HepG2 (cell line): ENCODE results near the gene NBEA. TPM values are rescaled to one million over a fixed set of nuclear protein-coding genes. Genes with fewer than 3 reads are reported as not detected.

Source experiments
- ATAC-seq: fragments of 200-7000 bp; cut with Tn5 transposase; 3 replicates; pipeline ENCODE4 v1.9.1; 2020; ENCODE audit warnings: mild to moderate bottlenecking, moderate library complexity
- BruUV-seq: library from RNA; stranded (reverse); fragments of 400-500 nt; replicated peaks from 2 replicates; lab custom pipeline; 2021; lab: Mats Ljungman, UMichigan
- CTCF ChIA-PET: fragments of 300-600 bp; formaldehyde crosslinking; extraction: SDS; loops from one replicate; lab custom pipeline; 2021; ENCODE audit warnings: low total read pairs, inconsistent platforms, low intra/inter-chr PET ratio; lab: Yijun Ruan, JAX
- POLR2A ChIA-PET: fragments of 350-600 bp; sonication (Branson Sonifier 250); formaldehyde crosslinking; loops from one replicate; lab custom pipeline; 2020; ENCODE audit warnings: antibody characterized with exemption, inconsistent platforms; lab: Yijun Ruan, JAX
- DNase-seq: peaks from one replicate; pipeline ENCODE4 v3.0.0-alpha.2; 2015; ENCODE audit warnings: low spot score
- FAIRE-seq: peaks from 3 replicates; lab custom pipeline; 2011; peaks lifted over from hg19 to GRCh38; lab: Jason Lieb, UNC
- H2AFZ ChIP-seq: one replicate; pipeline ENCODE4 v1.6.1; 2011; ENCODE audit warnings: low read length, inconsistent platforms
- H3K27ac ChIP-seq: fragments of 300-600 bp; 3 replicates; pipeline ENCODE4 v1.8.0; 2011; ENCODE audit warnings: mixed run types, mild to moderate bottlenecking, mixed read lengths, low read length, inconsistent platforms; ENCODE audit not compliant: insufficient read depth; ENCODE audit errors: extremely low read length
- H3K27me3 ChIP-seq, 2 experiments: fragments of 200-600 bp in 1 of 2; 2 replicates in 1 of 2; 3 replicates in 1 of 2; pipeline versions ENCODE4 v1.6.0 to v1.8.0; 2011; ENCODE audit warnings: low read length in 2 of 2, mild to moderate bottlenecking in 2 of 2, moderate library complexity in 2 of 2, inconsistent platforms in 1 of 2; ENCODE audit not compliant: insufficient read depth in 2 of 2, control insufficient read depth in 1 of 2
- H3K36me3 ChIP-seq, 2 experiments: fragments of 200-600 bp in 1 of 2; replicated peaks in 1 of 2; 2 replicates in 1 of 2; 3 replicates in 1 of 2; pipeline versions ENCODE4 v1.5.1 to v1.8.0; 2011; ENCODE audit warnings: low read length in 2 of 2, inconsistent platforms in 1 of 2; ENCODE audit not compliant: insufficient read depth in 2 of 2, control insufficient read depth in 1 of 2
- H3K4me1 ChIP-seq: 2 replicates; pipeline ENCODE4 v1.5.1; 2012; ENCODE audit warnings: low read length, inconsistent platforms; ENCODE audit not compliant: insufficient read depth
- H3K4me2 ChIP-seq: 2 replicates; pipeline ENCODE4 v1.6.0; 2011; ENCODE audit warnings: low read depth, low read length, inconsistent platforms
- H3K4me3 ChIP-seq, 3 experiments: fragments of 200-600 bp in 1 of 3; sonication (generic), shearing (Covaris generic) in 1 of 3; replicated peaks in 1 of 3; 2 replicates each; pipeline ENCODE4 v1.5.1; 2011 to 2016; ENCODE audit warnings: low read length in 3 of 3, inconsistent platforms in 2 of 3, low read depth in 2 of 3, mild to moderate bottlenecking in 2 of 3, control low read depth in 1 of 3, mixed read lengths in 1 of 3; ENCODE audit not compliant: insufficient read depth in 1 of 3
- H3K79me2 ChIP-seq: one replicate; pipeline ENCODE4 v1.6.1; 2011; ENCODE audit warnings: low read length, inconsistent platforms; ENCODE audit not compliant: insufficient read depth
- H3K9ac ChIP-seq: 2 replicates; pipeline ENCODE4 v1.6.0; 2011; ENCODE audit warnings: mild to moderate bottlenecking, low read depth, low read length, inconsistent platforms; ENCODE audit not compliant: insufficient read depth
- H3K9me3 ChIP-seq: 2 replicates; pipeline ENCODE4 v1.5.1; 2012; ENCODE audit warnings: mild to moderate bottlenecking, low read length
- H4K20me1 ChIP-seq: 2 replicates; pipeline ENCODE4 v1.6.0; 2011; ENCODE audit warnings: inconsistent platforms, mild to moderate bottlenecking, low read length, moderate library complexity; ENCODE audit not compliant: insufficient read depth
- DNMT1 ChIP-seq: sonication (generic); formaldehyde crosslinking; IDR thresholded peaks from 2 replicates; pipeline ENCODE4 v1.5.1; 2020; ENCODE audit warnings: mild to moderate bottlenecking, missing genetic modification reagents
- ESRRA ChIP-seq: sonication (generic); formaldehyde crosslinking; IDR thresholded peaks from 2 replicates; pipeline ENCODE4 v1.5.1; 2020; ENCODE audit warnings: mild to moderate bottlenecking, low read depth, missing genetic modification reagents
- FOXM1 ChIP-seq: sonication (generic); formaldehyde crosslinking; IDR thresholded peaks from 2 replicates; pipeline ENCODE4 v1.5.0; 2020; ENCODE audit warnings: missing genetic modification reagents
- GMEB1 ChIP-seq: sonication (generic); formaldehyde crosslinking; IDR thresholded peaks from 2 replicates; pipeline ENCODE4 v1.5.1; 2020; ENCODE audit warnings: missing genetic modification reagents, mild to moderate bottlenecking, borderline replicate concordance
- NR2C2 ChIP-seq: sonication (generic); formaldehyde crosslinking; IDR thresholded peaks from 2 replicates; pipeline ENCODE4 v1.4.0; 2020; ENCODE audit warnings: missing genetic modification reagents, mild to moderate bottlenecking, moderate library complexity, borderline replicate concordance
- STAG1 ChIP-seq: sonication (generic); formaldehyde crosslinking; IDR thresholded peaks from 2 replicates; pipeline ENCODE4 v1.4.0; 2020; ENCODE audit warnings: missing genetic modification reagents
- ZIK1 ChIP-seq: sonication (generic); formaldehyde crosslinking; IDR thresholded peaks from 2 replicates; pipeline ENCODE4 v1.5.0; 2020; ENCODE audit warnings: mild to moderate bottlenecking, low read depth, missing genetic modification reagents, borderline replicate concordance
- ZNF224 ChIP-seq: sonication (generic); formaldehyde crosslinking; IDR thresholded peaks from 2 replicates; pipeline ENCODE4 v1.5.0; 2020; ENCODE audit warnings: mild to moderate bottlenecking, missing genetic modification reagents
- ZNF432 ChIP-seq: sonication (generic); formaldehyde crosslinking; IDR thresholded peaks from 2 replicates; pipeline ENCODE4 v1.5.0; 2020; ENCODE audit warnings: missing genetic modification reagents, mild to moderate bottlenecking, borderline replicate concordance
- ZNF549 ChIP-seq: sonication (generic); formaldehyde crosslinking; IDR thresholded peaks from 2 replicates; pipeline ENCODE4 v1.5.0; 2020; ENCODE audit warnings: missing genetic modification reagents
- WGBS: methylation state at CpG from one replicate; pipeline ENCODE4 v1.1.6; 2017; ENCODE audit warnings: low lambda C conversion rate; 5-methylcytosine and 5-hydroxymethylcytosine counted together
- in situ Hi-C: cut with HindIII; loops from 2 replicates; pipeline ENCODE4 v1.10.0; 2017; ENCODE audit warnings: low pct_unique_long_range_greater_than_20kb; ENCODE audit not compliant: extremely low pct_ligation_motif_present
- intact Hi-C: fragments of 100-400 bp; cut with micrococcal nuclease; formaldehyde crosslinking; loops from one replicate; pipeline ENCODE4 v1.10.0; 2022; ENCODE audit not compliant: unreplicated experiment
- polyA plus RNA-seq, 8 experiments: library from polyadenylated mRNA; depleted of rRNA in 3 of 8; stranded (reverse) in 7 of 8; unstranded in 1 of 8; fragments of >200 nt; fragmentation: Illumina TruSeq in 4 of 8; extraction: Trizol in 4 of 8; gene quantifications; 2 replicates each; pipeline versions ENCODE4 v1.2.1 to v1.2.3, GENCODE V29; 2011 to 2016; ENCODE audit warnings: low read depth in 4 of 8, missing spikeins in 1 of 8, mixed read lengths in 1 of 8; ENCODE audit not compliant: insufficient read depth in 1 of 8
- total RNA-seq, 5 experiments: library from RNA; depleted of rRNA; stranded (reverse); fragments of >200 nt; fragmentation: Illumina TruSeq; extraction: Trizol; gene quantifications; 2 replicates each; pipeline ENCODE4 v1.2.3, GENCODE V29; 2016; ENCODE audit warnings: low read depth in 1 of 5

Gene NBEA
- total and polyA plus RNA-seq, 2 of the 13 experiments (the other 11 are each of a cell fraction or from before 2014, with no cell fraction given), result 2.7 to 2.8 TPM

- ChIA-PET POLR2A (no interaction called here), CTCF (no interaction called here)
- Histone ChIP-seq H3K9me3 (no peaks in the 10 kb centered on the region), H4K20me1 (no peaks in the 10 kb centered on the region), H3K4me1 (peaks cover 7% of the 10 kb centered on the region; the same call in 1 of the 2 replicates), H3K4me3 (no peak overlapping the region), H3K27ac (no peak overlapping the region), H3K36me3 (no peaks in the 10 kb centered on the region), H3K9ac (no peak overlapping the region), H3K79me2 (no peaks in the 10 kb centered on the region), H3K4me2 (no peak overlapping the region)
- FAIRE-seq, result no peak
- DNase-seq, result no peak
- WGBS, result 22% methylated on average over 5 of the region's 15 CpGs
- BruUV-seq, result no TSS peak
- in situ Hi-C loops, result no loop called here
- intact Hi-C loops, result no loop called here
- TF ChIP-seq STAG1 (CRISPR knock-in tag) (no peak), NR2C2 (CRISPR knock-in tag) (no peak)
- TF ChIP-seq, all 625 proteins: peak for 0
- ATAC-seq, result no peak
- no peak overlapping the region for H2AFZ ChIP-seq
- peaks cover 0 to 18% of the 10 kb centered on the region in 2 experiments; a peak in 2 of 5 replicates for H3K27me3 ChIP-seq
Observed at GRCh38 chr13:35695448-35695770, 753.3 kb downstream of the NBEA start.

DNA sequence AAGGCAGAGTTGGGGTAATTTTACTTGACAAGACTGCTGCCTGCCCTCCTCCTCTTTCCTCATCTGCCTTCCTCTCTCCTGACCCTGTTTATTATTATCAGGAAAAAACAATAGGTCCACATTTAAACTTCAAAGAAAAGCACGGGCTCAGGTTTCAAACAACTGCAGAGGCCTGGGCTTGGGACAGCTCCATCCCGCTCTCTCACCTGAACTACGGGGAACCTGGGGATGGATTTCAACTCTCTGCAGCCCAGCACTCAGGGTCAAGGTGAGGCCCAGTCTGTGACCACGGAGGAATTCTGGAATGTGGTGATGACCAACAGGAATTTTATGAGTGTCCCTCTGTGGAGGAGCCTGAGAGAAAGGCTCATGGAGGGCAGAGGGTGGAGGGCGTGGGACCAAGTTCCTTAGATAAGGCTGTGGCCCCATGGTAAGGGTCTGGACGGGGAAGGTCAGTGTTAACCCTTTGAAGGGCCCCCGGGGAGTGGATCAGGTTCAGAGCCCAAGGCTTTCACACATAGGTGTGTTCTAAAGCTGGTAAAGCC is 755.2 kb downstream of the NBEA start:
- DNase-seq (no peak), FAIRE-seq (no peak), ATAC-seq (peak; percentile 36; the same call in 2 of the 3 replicates)
- ChIA-PET CTCF (no interaction called here), POLR2A (no interaction called here)
- H3K27ac ChIP-seq, result no peak overlapping the region
- H3K4me1 ChIP-seq, result peaks cover 7% of the 10 kb centered on the region; the same call in 1 of the 2 replicates
- no peak overlapping the region for H3K9ac ChIP-seq
- intact Hi-C loops, result no loop called here
- no peak overlapping the region for H2AFZ ChIP-seq
- no TSS peak for BruUV-seq
- peaks cover 0 to 22% of the 10 kb centered on the region in 2 experiments; a peak in 2 of 5 replicates for H3K27me3 ChIP-seq
- H3K4me2 ChIP-seq, result no peak overlapping the region
- H4K20me1 ChIP-seq, result no peaks in the 10 kb centered on the region
- H3K36me3 ChIP-seq, result no peaks in the 10 kb centered on the region
- H3K4me3 ChIP-seq, result no peak overlapping the region
- H3K79me2 ChIP-seq, result no peaks in the 10 kb centered on the region
- 30% methylated on average over 5 of the region's 7 CpGs for WGBS
- in situ Hi-C loops, result no loop called here
- no peaks in the 10 kb centered on the region for H3K9me3 ChIP-seq
- TF ChIP-seq ZNF432, result no peak
- no peak for TF ChIP-seq ZNF224 (CRISPR knock-in tag)
- TF ChIP-seq FOXM1, result no peak
- no peak for TF ChIP-seq ZIK1
- no peak for TF ChIP-seq DNMT1 (CRISPR knock-in tag)
- TF ChIP-seq ESRRA, result no peak
- no peak for TF ChIP-seq GMEB1 (CRISPR knock-in tag)
- no peak for TF ChIP-seq ZNF549 (CRISPR knock-in tag)
